WTC11 (cell line): ENCODE measurements around the gene NAA16.
"Not testable (repeated sequence)": the region's sequence is repeated elsewhere in the genome, so short reads cannot be mapped to it uniquely, and the experiment has no call there.

Experiments used
- E2F1 ChIP-seq: sonication (generic); formaldehyde crosslinking; IDR thresholded peaks from 2 replicates; pipeline ENCODE4 v1.8.0; 2022; ENCODE audit warnings: mild to moderate bottlenecking, missing genetic modification reagents
- ELF4 ChIP-seq: sonication (generic); formaldehyde crosslinking; IDR thresholded peaks from 2 replicates; pipeline ENCODE4 v1.8.1; 2022; ENCODE audit warnings: low read depth, mild to moderate bottlenecking, moderate library complexity, missing genetic modification reagents
- NR2C2 ChIP-seq: sonication (generic); formaldehyde crosslinking; IDR thresholded peaks from 2 replicates; pipeline ENCODE4 v1.8.0; 2022; ENCODE audit warnings: mild to moderate bottlenecking, missing genetic modification reagents
- SMAD4 ChIP-seq: sonication (generic); formaldehyde crosslinking; IDR thresholded peaks from 2 replicates; pipeline ENCODE4 v1.8.0; 2022; ENCODE audit warnings: mild to moderate bottlenecking, missing genetic modification reagents
- ZNF219 ChIP-seq: sonication (generic); formaldehyde crosslinking; IDR thresholded peaks from 2 replicates; pipeline ENCODE4 v1.8.0; 2023; ENCODE audit warnings: missing genetic modification reagents, mild to moderate bottlenecking, borderline replicate concordance
- TF ChIP-seq, protein P1 (sequence below): sonication (generic); formaldehyde crosslinking; IDR thresholded peaks from 2 replicates; pipeline ENCODE4 v1.8.1; 2022; ENCODE audit warnings: mild to moderate bottlenecking, missing genetic modification reagents, moderate library complexity, borderline replicate concordance
- TF ChIP-seq, protein P2 (sequence below): fragments of 200-600 bp; IDR thresholded peaks from 2 replicates; pipeline ENCODE4 v1.8.0; 2022; ENCODE audit warnings: antibody characterized with exemption
- TF ChIP-seq, protein P3 (sequence below): sonication (generic); formaldehyde crosslinking; IDR thresholded peaks from 2 replicates; pipeline ENCODE4 v1.8.1; 2023; ENCODE audit warnings: mild to moderate bottlenecking, missing genetic modification reagents, moderate library complexity

- TF ChIP-seq, protein P1, sequence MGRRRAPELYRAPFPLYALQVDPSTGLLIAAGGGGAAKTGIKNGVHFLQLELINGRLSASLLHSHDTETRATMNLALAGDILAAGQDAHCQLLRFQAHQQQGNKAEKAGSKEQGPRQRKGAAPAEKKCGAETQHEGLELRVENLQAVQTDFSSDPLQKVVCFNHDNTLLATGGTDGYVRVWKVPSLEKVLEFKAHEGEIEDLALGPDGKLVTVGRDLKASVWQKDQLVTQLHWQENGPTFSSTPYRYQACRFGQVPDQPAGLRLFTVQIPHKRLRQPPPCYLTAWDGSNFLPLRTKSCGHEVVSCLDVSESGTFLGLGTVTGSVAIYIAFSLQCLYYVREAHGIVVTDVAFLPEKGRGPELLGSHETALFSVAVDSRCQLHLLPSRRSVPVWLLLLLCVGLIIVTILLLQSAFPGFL, result not testable (repeated sequence)
- TF ChIP-seq ELF4 (CRISPR knock-in tag); ZNF219 (CRISPR knock-in tag); SMAD4; NR2C2; E2F1 (CRISPR knock-in tag): not testable (repeated sequence)
- TF ChIP-seq, protein P2, sequence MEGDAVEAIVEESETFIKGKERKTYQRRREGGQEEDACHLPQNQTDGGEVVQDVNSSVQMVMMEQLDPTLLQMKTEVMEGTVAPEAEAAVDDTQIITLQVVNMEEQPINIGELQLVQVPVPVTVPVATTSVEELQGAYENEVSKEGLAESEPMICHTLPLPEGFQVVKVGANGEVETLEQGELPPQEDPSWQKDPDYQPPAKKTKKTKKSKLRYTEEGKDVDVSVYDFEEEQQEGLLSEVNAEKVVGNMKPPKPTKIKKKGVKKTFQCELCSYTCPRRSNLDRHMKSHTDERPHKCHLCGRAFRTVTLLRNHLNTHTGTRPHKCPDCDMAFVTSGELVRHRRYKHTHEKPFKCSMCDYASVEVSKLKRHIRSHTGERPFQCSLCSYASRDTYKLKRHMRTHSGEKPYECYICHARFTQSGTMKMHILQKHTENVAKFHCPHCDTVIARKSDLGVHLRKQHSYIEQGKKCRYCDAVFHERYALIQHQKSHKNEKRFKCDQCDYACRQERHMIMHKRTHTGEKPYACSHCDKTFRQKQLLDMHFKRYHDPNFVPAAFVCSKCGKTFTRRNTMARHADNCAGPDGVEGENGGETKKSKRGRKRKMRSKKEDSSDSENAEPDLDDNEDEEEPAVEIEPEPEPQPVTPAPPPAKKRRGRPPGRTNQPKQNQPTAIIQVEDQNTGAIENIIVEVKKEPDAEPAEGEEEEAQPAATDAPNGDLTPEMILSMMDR, result not testable (repeated sequence)
- TF ChIP-seq, protein P3, sequence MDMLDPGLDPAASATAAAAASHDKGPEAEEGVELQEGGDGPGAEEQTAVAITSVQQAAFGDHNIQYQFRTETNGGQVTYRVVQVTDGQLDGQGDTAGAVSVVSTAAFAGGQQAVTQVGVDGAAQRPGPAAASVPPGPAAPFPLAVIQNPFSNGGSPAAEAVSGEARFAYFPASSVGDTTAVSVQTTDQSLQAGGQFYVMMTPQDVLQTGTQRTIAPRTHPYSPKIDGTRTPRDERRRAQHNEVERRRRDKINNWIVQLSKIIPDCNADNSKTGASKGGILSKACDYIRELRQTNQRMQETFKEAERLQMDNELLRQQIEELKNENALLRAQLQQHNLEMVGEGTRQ (CRISPR knock-in tag), result not testable (repeated sequence)
Measured at GRCh38 chr13:41356385-41356648, 45.2 kb downstream of the NAA16 start.
